Amniotic stem cell (primary cell): ENCODE measurements around the gene LCOR.
"Not testable (repeated sequence)": the region's sequence is repeated elsewhere in the genome, so short reads cannot be mapped to it uniquely, and the experiment has no call there.

Experiments
- DNase-seq: peaks from one replicate; lab custom pipeline; 2025; lab: John Stamatoyannopoulos, UW

The LCOR gene

GRCh38 chr10:96943161-96943560, 111.1 kb downstream of the LCOR start:
- DNase-seq = not testable (repeated sequence)

GRCh38 chr10:96947036-96947435, 114.9 kb downstream of the LCOR start:
- no peak for DNase-seq

GRCh38 chr10:96949039-96949683, 117.1 kb downstream of the LCOR start:
- no peak for DNase-seq

- DNase-seq = no peak
Observed at GRCh38 chr10:96951954-96952353, 119.9 kb downstream of the LCOR start.

- no peak for DNase-seq
Observed at GRCh38 chr10:96955794-96956193, 123.7 kb downstream of the LCOR start.

GRCh38 chr10:96958071-96958470, 126.0 kb downstream of the LCOR start:
- no peak for DNase-seq

- DNase-seq = no peak
Observed at GRCh38 chr10:96959733-96960132, 127.6 kb downstream of the LCOR start.

GRCh38 chr10:96960872-96961271, 128.8 kb downstream of the LCOR start:
- no peak for DNase-seq

- no peak for DNase-seq
Observed at GRCh38 chr10:96964131-96964530, 132.0 kb downstream of the LCOR start.

GRCh38 chr10:96967847-96968246, 135.7 kb downstream of the LCOR start:
- no peak for DNase-seq

- DNase-seq = no peak
Observed at GRCh38 chr10:96968682-96969423, 136.8 kb downstream of the LCOR start.

- no peak for DNase-seq
Observed at GRCh38 chr10:96971324-96971723, 139.2 kb downstream of the LCOR start.

- no peak for DNase-seq
Observed at GRCh38 chr10:96972264-96972663, 140.2 kb downstream of the LCOR start.

- no peak for DNase-seq
Observed at GRCh38 chr10:96973809-96974747, 142.0 kb downstream of the LCOR start.

- no peak for DNase-seq
Observed at GRCh38 chr10:96975136-96975535, 143.0 kb downstream of the LCOR start.

- no peak for DNase-seq
Observed at GRCh38 chr10:96978621-96979154, 146.6 kb downstream of the LCOR start.

- DNase-seq = no peak
Observed at GRCh38 chr10:96982149-96982930, 150.2 kb downstream of the LCOR start.

GRCh38 chr10:96984541-96985131, 152.5 kb downstream of the LCOR start:
- DNase-seq = no peak

- no peak for DNase-seq
Observed at GRCh38 chr10:96986200-96986856, 154.2 kb downstream of the LCOR start.

- no peak for DNase-seq
Observed at GRCh38 chr10:96987141-96987841, 155.2 kb downstream of the LCOR start.
